IgD-negative memory B cell (primary cell): ENCODE results near the gene SPATA31E1. TPM values are rescaled to one million over a fixed set of nuclear protein-coding genes. Genes with fewer than 3 reads are reported as not detected.

ENCODE experiments used
- H3K27ac Mint-ChIP-seq, 3 donors: one replicate each; pipeline ENCODE4 v1.8.0; 2020 to 2022; ENCODE audit warnings: mild to moderate bottlenecking in 3 of 3, mixed read lengths in 3 of 3, moderate library complexity in 1 of 3
- H3K27me3 Mint-ChIP-seq: one replicate; pipeline ENCODE4 v1.8.0; 2021; ENCODE audit warnings: mixed read lengths
- H3K36me3 Mint-ChIP-seq: one replicate; pipeline ENCODE4 v1.8.0; 2020; ENCODE audit warnings: mild to moderate bottlenecking, mixed read lengths
- H3K4me1 Mint-ChIP-seq, 3 donors: one replicate each; pipeline ENCODE4 v1.8.0; 2020 to 2022; ENCODE audit warnings: mixed read lengths in 3 of 3, mild to moderate bottlenecking in 1 of 3
- H3K4me3 Mint-ChIP-seq, 4 donors: one replicate each; pipeline ENCODE4 v1.8.0; 2020 to 2022; ENCODE audit warnings: mild to moderate bottlenecking in 4 of 4, mixed read lengths in 4 of 4, moderate library complexity in 3 of 4
- H3K9me3 Mint-ChIP-seq, 3 donors: one replicate each; pipeline ENCODE4 v1.8.0; 2020 to 2021; ENCODE audit warnings: mixed read lengths in 3 of 3, mild to moderate bottlenecking in 1 of 3
- polyA plus RNA-seq: library from polyadenylated mRNA; unstranded; fragments of 300-500 nt; fragmentation: Illumina TruSeq; gene quantifications from one replicate; pipeline ENCODE4 v1.2.3, GENCODE V29; 2021

Gene SPATA31E1
- polyA plus RNA-seq, 1 donor from 2014 or later, result not detected

- peaks cover 0 to 7% (median 0%) of the 10 kb centered on the region in 3 donors for H3K9me3 Mint-ChIP-seq
- H3K27me3 Mint-ChIP-seq, result peaks cover 2% of the 10 kb centered on the region
- H3K27ac Mint-ChIP-seq, result no peak overlapping the region
- H3K36me3 Mint-ChIP-seq, result no peaks in the 10 kb centered on the region
- H3K4me1 Mint-ChIP-seq, result no peaks in the 10 kb centered on the region
- no peak overlapping the region for H3K4me3 Mint-ChIP-seq
Observed at GRCh38 chr9:87872079-87872624, 10.5 kb upstream of the SPATA31E1 start.

- Mint-ChIP-seq H3K4me1 (no peaks in the 10 kb centered on the region), H3K27me3 (peaks cover 3% of the 10 kb centered on the region), H3K4me3 (no peak overlapping the region), H3K9me3 (peaks cover 0 to 9% (median 4%) of the 10 kb centered on the region in 3 donors), H3K27ac (no peak overlapping the region), H3K36me3 (no peaks in the 10 kb centered on the region)
Observed at GRCh38 chr9:87873607-87874303, 8.9 kb upstream of the SPATA31E1 start.

GRCh38 chr9:87874304-87874623, 8.4 kb upstream of the SPATA31E1 start:
- peaks cover 0 to 9% (median 4%) of the 10 kb centered on the region in 3 donors for H3K9me3 Mint-ChIP-seq
- H3K36me3 Mint-ChIP-seq, result no peaks in the 10 kb centered on the region
- no peak overlapping the region for H3K4me3 Mint-ChIP-seq
- no peaks in the 10 kb centered on the region for H3K4me1 Mint-ChIP-seq
- no peak overlapping the region for H3K27ac Mint-ChIP-seq
- H3K27me3 Mint-ChIP-seq, result peaks cover 3% of the 10 kb centered on the region

- H3K4me3 Mint-ChIP-seq, result no peak overlapping the region
- H3K9me3 Mint-ChIP-seq, result peaks cover 0 to 4% (median 4%) of the 10 kb centered on the region in 3 donors
Observed at GRCh38 chr9:87875060-87875459, 7.6 kb upstream of the SPATA31E1 start.

GRCh38 chr9:87875831-87876545, 6.7 kb upstream of the SPATA31E1 start:
- no peak overlapping the region for H3K27ac Mint-ChIP-seq
- peaks cover 3% of the 10 kb centered on the region for H3K27me3 Mint-ChIP-seq
- peaks cover 0 to 4% (median 4%) of the 10 kb centered on the region in 3 donors for H3K9me3 Mint-ChIP-seq
- H3K4me1 Mint-ChIP-seq, result no peaks in the 10 kb centered on the region
- no peak overlapping the region for H3K4me3 Mint-ChIP-seq
- H3K36me3 Mint-ChIP-seq, result no peaks in the 10 kb centered on the region

More at GRCh38 chr9:87875060-87875459, 7.6 kb upstream of the SPATA31E1 start:
- no peaks in the 10 kb centered on the region for H3K4me1 Mint-ChIP-seq
- H3K27ac Mint-ChIP-seq, result no peak overlapping the region
- peaks cover 3% of the 10 kb centered on the region for H3K27me3 Mint-ChIP-seq
- no peaks in the 10 kb centered on the region for H3K36me3 Mint-ChIP-seq

- Mint-ChIP-seq H3K27me3 (peaks cover 3% of the 10 kb centered on the region), H3K36me3 (no peaks in the 10 kb centered on the region), H3K4me3 (no peak overlapping the region), H3K4me1 (no peaks in the 10 kb centered on the region), H3K9me3 (peaks cover 0 to 4% (median 4%) of the 10 kb centered on the region in 3 donors), H3K27ac (no peak overlapping the region)
Observed at GRCh38 chr9:87876708-87877107, 6.0 kb upstream of the SPATA31E1 start.

- no peak overlapping the region for H3K27ac Mint-ChIP-seq
- H3K9me3 Mint-ChIP-seq, result peaks cover 0 to 4% (median 4%) of the 10 kb centered on the region in 3 donors
- H3K4me3 Mint-ChIP-seq, result no peak overlapping the region
- H3K27me3 Mint-ChIP-seq, result peaks cover 5% of the 10 kb centered on the region
- H3K36me3 Mint-ChIP-seq, result no peaks in the 10 kb centered on the region
- no peaks in the 10 kb centered on the region for H3K4me1 Mint-ChIP-seq
Observed at GRCh38 chr9:87878989-87879511, 3.6 kb upstream of the SPATA31E1 start.

- Mint-ChIP-seq H3K4me1 (no peaks in the 10 kb centered on the region), H3K27me3 (peaks cover 5% of the 10 kb centered on the region), H3K36me3 (no peaks in the 10 kb centered on the region), H3K9me3 (peaks cover 0 to 4% (median 4%) of the 10 kb centered on the region in 3 donors), H3K27ac (no peak overlapping the region), H3K4me3 (no peak overlapping the region)
Observed at GRCh38 chr9:87880116-87880515, 2.6 kb upstream of the SPATA31E1 start.

GRCh38 chr9:87880683-87881082, 2.0 kb upstream of the SPATA31E1 start:
- Mint-ChIP-seq H3K4me3 (no peak overlapping the region), H3K27ac (no peak overlapping the region), H3K4me1 (no peaks in the 10 kb centered on the region), H3K36me3 (no peaks in the 10 kb centered on the region), H3K27me3 (peaks cover 5% of the 10 kb centered on the region), H3K9me3 (peaks cover 0 to 4% (median 2%) of the 10 kb centered on the region in 3 donors)

- Mint-ChIP-seq H3K4me3 (no peak overlapping the region), H3K27ac (no peak overlapping the region), H3K4me1 (no peaks in the 10 kb centered on the region), H3K27me3 (peaks cover 2% of the 10 kb centered on the region), H3K36me3 (no peaks in the 10 kb centered on the region), H3K9me3 (peaks cover 0 to 2% (median 0%) of the 10 kb centered on the region in 3 donors)
Observed at GRCh38 chr9:87883274-87883673, 597 bp downstream of the SPATA31E1 start.

- Mint-ChIP-seq H3K27me3 (peaks cover 2% of the 10 kb centered on the region), H3K4me1 (no peaks in the 10 kb centered on the region), H3K9me3 (no peaks in the 10 kb centered on the region), H3K4me3 (no peak overlapping the region), H3K36me3 (no peaks in the 10 kb centered on the region), H3K27ac (no peak overlapping the region)
Observed at GRCh38 chr9:87883990-87884389, 1.3 kb downstream of the SPATA31E1 start.

- no peaks in the 10 kb centered on the region for H3K9me3 Mint-ChIP-seq
Observed at GRCh38 chr9:87884578-87885459, 2.1 kb downstream of the SPATA31E1 start.

GRCh38 chr9:87885484-87886189, 3.0 kb downstream of the SPATA31E1 start:
- Mint-ChIP-seq H3K36me3 (peaks cover 2% of the 10 kb centered on the region), H3K9me3 (no peaks in the 10 kb centered on the region), H3K4me1 (no peaks in the 10 kb centered on the region), H3K27me3 (peaks cover 2% of the 10 kb centered on the region), H3K4me3 (no peak overlapping the region), H3K27ac (no peak overlapping the region)

More at GRCh38 chr9:87884578-87885459, 2.1 kb downstream of the SPATA31E1 start:
- H3K4me3 Mint-ChIP-seq, result no peak overlapping the region
- peaks cover 2% of the 10 kb centered on the region for H3K27me3 Mint-ChIP-seq
- no peaks in the 10 kb centered on the region for H3K4me1 Mint-ChIP-seq
- peaks cover 2% of the 10 kb centered on the region for H3K36me3 Mint-ChIP-seq
- H3K27ac Mint-ChIP-seq, result no peak overlapping the region
